Panc1 (cell line): Measurements from ENCODE around the gene GUCY1A2. TPM values are rescaled to one million over a fixed set of nuclear protein-coding genes. Genes with fewer than 3 reads are reported as not detected.

ENCODE experiments used
- ATAC-seq: fragments of 200-7000 bp; cut with Tn5 transposase; 2 replicates; pipeline ENCODE4 v1.9.1; 2020; ENCODE audit warnings: mild to moderate bottlenecking, moderate library complexity
- BruUV-seq: library from RNA; stranded (reverse); fragments of 400-500 nt; replicated peaks from 2 replicates; lab custom pipeline; 2021; lab: Mats Ljungman, UMichigan
- CTCF ChIA-PET: fragments of 300-600 bp; sonication (Branson Sonifier 250); formaldehyde crosslinking; loops from one replicate; lab custom pipeline; 2022; ENCODE audit warnings: antibody characterized with exemption; lab: Charles Lee
- POLR2A ChIA-PET: fragments of 300-600 bp; sonication (Branson Sonifier 250); formaldehyde crosslinking; loops from one replicate; lab custom pipeline; 2022; ENCODE audit warnings: antibody characterized with exemption; lab: Charles Lee
- DNase-seq: peaks from one replicate; pipeline ENCODE4 v3.0.0-alpha.2; 2010; ENCODE audit warnings: low read depth, low spot score
- H3K27ac ChIP-seq: 2 replicates; pipeline ENCODE4 v1.5.1; 2011; ENCODE audit warnings: mild to moderate bottlenecking, low read length, inconsistent platforms
- H3K27me3 ChIP-seq: fragments of 200-500 bp; sonication (Bioruptor generic); 2 replicates; pipeline ENCODE4 v1.6.0; 2014; ENCODE audit warnings: low read length, inconsistent platforms; ENCODE audit not compliant: control insufficient read depth, insufficient read depth
- H3K36me3 ChIP-seq: fragments of 200-500 bp; sonication (Bioruptor generic); 2 replicates; pipeline ENCODE4 v1.5.1; 2014; ENCODE audit warnings: inconsistent platforms, mild to moderate bottlenecking, low read length, moderate library complexity; ENCODE audit not compliant: control insufficient read depth, insufficient read depth
- H3K4me1 ChIP-seq: 2 replicates; pipeline ENCODE4 v1.5.1; 2011; ENCODE audit warnings: inconsistent platforms, mild to moderate bottlenecking, low read length, moderate library complexity; ENCODE audit not compliant: control insufficient read depth, insufficient read depth
- H3K4me3 ChIP-seq, 2 experiments: 2 replicates each; pipeline ENCODE4 v1.5.1; 2011 to 2012; ENCODE audit warnings: low read depth in 2 of 2, low read length in 2 of 2, mild to moderate bottlenecking in 2 of 2, inconsistent platforms in 1 of 2, moderate library complexity in 1 of 2
- H3K9me3 ChIP-seq: fragments of 200-500 bp; sonication (Bioruptor generic); 2 replicates; pipeline ENCODE4 v1.5.1; 2014; ENCODE audit warnings: low read depth, mild to moderate bottlenecking, inconsistent platforms, low read length, moderate library complexity; ENCODE audit not compliant: control insufficient read depth, insufficient read depth
- POLR2AphosphoS5 ChIP-seq: IDR thresholded peaks from 2 replicates; pipeline ENCODE4 v1.6.1; 2012; ENCODE audit warnings: mild to moderate bottlenecking, low read depth, low read length, moderate library complexity
- SIN3A ChIP-seq: IDR thresholded peaks from 2 replicates; pipeline ENCODE4 v1.6.1; 2012; ENCODE audit warnings: low read depth, mild to moderate bottlenecking, low read length, moderate library complexity, borderline replicate concordance; ENCODE audit not compliant: insufficient read depth
- TCF7L2 ChIP-seq: IDR thresholded peaks from 2 replicates; pipeline ENCODE4 v1.6.1; 2011; ENCODE audit warnings: mild to moderate bottlenecking, low read depth, low read length, inconsistent platforms
- in situ Hi-C: cut with HindIII; loops from 2 replicates; pipeline ENCODE4 v1.10.0; 2016; ENCODE audit warnings: low sequenced_read_pairs, low pct_unique_long_range_greater_than_20kb
- intact Hi-C: fragments of 100-400 bp; cut with micrococcal nuclease; formaldehyde crosslinking; loops from one replicate; pipeline ENCODE4 v1.10.0; 2022; ENCODE audit not compliant: unreplicated experiment
- total RNA-seq: library from RNA; stranded (reverse); gene quantifications from one replicate; pipeline ENCODE4 v1.2.1, GENCODE V29; 2021; ENCODE audit not compliant: unreplicated experiment
- TF ChIP-seq, protein P1 (sequence below): fragments of 450-650 bp; IDR thresholded peaks from 2 replicates; pipeline ENCODE4 v1.5.1; 2017; ENCODE audit warnings: mild to moderate bottlenecking
- TF ChIP-seq, protein P2 (sequence below), 2 experiments: IDR thresholded peaks; 2 replicates each; pipeline ENCODE4 v1.6.1; 2011 to 2012; ENCODE audit warnings: low read depth in 2 of 2, control low read depth in 1 of 2, low read length in 1 of 2, mild to moderate bottlenecking in 1 of 2, moderate library complexity in 1 of 2; ENCODE audit not compliant: insufficient read depth in 1 of 2

Gene GUCY1A2
- total RNA-seq, 1 experiment from 2014 or later = 1.9 TPM

DNA sequence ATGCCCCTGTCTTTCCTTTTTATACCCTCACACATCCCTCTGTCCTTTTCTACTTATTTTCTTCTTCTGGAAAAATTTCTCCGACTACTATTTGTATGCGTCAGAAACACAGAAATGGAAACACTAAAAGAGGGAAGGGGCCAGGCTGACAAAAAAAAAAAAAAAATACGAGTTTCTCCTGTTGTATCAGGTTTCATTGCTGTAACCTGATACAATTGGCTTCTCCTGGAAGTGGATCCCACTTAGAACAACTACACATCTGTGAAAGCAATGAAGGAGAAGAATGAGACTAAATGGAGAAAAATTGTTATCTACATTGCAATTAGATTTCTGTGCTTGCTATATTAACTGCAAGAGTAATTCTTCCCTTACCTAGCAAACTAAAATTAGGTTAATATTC is 393.9 kb downstream of the GUCY1A2 start:
- in situ Hi-C loops = no loop called here
- POLR2A ChIA-PET = no interaction called here
- no peaks in the 10 kb centered on the region for H3K4me1 ChIP-seq
- no TSS peak for BruUV-seq
- H3K9me3 ChIP-seq = no peaks in the 10 kb centered on the region; the same call in 1 of the 2 replicates
- DNase-seq = no peak
- TF ChIP-seq, protein P1, sequence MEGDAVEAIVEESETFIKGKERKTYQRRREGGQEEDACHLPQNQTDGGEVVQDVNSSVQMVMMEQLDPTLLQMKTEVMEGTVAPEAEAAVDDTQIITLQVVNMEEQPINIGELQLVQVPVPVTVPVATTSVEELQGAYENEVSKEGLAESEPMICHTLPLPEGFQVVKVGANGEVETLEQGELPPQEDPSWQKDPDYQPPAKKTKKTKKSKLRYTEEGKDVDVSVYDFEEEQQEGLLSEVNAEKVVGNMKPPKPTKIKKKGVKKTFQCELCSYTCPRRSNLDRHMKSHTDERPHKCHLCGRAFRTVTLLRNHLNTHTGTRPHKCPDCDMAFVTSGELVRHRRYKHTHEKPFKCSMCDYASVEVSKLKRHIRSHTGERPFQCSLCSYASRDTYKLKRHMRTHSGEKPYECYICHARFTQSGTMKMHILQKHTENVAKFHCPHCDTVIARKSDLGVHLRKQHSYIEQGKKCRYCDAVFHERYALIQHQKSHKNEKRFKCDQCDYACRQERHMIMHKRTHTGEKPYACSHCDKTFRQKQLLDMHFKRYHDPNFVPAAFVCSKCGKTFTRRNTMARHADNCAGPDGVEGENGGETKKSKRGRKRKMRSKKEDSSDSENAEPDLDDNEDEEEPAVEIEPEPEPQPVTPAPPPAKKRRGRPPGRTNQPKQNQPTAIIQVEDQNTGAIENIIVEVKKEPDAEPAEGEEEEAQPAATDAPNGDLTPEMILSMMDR = no peak
- no peak for TF ChIP-seq POLR2AphosphoS5
- TF ChIP-seq SIN3A = no peak
- no peak for TF ChIP-seq TCF7L2
- TF ChIP-seq, protein P2, sequence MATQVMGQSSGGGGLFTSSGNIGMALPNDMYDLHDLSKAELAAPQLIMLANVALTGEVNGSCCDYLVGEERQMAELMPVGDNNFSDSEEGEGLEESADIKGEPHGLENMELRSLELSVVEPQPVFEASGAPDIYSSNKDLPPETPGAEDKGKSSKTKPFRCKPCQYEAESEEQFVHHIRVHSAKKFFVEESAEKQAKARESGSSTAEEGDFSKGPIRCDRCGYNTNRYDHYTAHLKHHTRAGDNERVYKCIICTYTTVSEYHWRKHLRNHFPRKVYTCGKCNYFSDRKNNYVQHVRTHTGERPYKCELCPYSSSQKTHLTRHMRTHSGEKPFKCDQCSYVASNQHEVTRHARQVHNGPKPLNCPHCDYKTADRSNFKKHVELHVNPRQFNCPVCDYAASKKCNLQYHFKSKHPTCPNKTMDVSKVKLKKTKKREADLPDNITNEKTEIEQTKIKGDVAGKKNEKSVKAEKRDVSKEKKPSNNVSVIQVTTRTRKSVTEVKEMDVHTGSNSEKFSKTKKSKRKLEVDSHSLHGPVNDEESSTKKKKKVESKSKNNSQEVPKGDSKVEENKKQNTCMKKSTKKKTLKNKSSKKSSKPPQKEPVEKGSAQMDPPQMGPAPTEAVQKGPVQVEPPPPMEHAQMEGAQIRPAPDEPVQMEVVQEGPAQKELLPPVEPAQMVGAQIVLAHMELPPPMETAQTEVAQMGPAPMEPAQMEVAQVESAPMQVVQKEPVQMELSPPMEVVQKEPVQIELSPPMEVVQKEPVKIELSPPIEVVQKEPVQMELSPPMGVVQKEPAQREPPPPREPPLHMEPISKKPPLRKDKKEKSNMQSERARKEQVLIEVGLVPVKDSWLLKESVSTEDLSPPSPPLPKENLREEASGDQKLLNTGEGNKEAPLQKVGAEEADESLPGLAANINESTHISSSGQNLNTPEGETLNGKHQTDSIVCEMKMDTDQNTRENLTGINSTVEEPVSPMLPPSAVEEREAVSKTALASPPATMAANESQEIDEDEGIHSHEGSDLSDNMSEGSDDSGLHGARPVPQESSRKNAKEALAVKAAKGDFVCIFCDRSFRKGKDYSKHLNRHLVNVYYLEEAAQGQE (IDR thresholded peaks at IDR 0.05; ENCODE audit: insufficient read depth in 1 of 2, low read depth in 2 of 2, low read length in 1 of 2) = no peak
- H3K27me3 ChIP-seq = no peaks in the 10 kb centered on the region
- CTCF ChIA-PET = no interaction called here
- no peaks in the 10 kb centered on the region for H3K36me3 ChIP-seq
- no peak overlapping the region for H3K27ac ChIP-seq
- H3K4me3 ChIP-seq = no peak overlapping the region
- no peak for ATAC-seq
- intact Hi-C loops = no loop called here
